Retinal pigment epithelial cell (primary cell): ENCODE data around the gene ZIC2.

Source experiments
- DNase-seq: peaks from one replicate; pipeline ENCODE4 v3.0.0-alpha.2; 2010; ENCODE audit warnings: low read depth
- H3K4me3 ChIP-seq: 2 replicates; pipeline ENCODE4 v1.5.1; 2011; ENCODE audit warnings: mild to moderate bottlenecking, low read length, control low read depth, moderate library complexity
- TF ChIP-seq, protein P1 (sequence below): conservative IDR thresholded peaks from 2 replicates; pipeline ENCODE4 v1.5.1; 2011; ENCODE audit warnings: low read depth, low read length, control low read depth, inconsistent platforms

ZIC2 gene

DNA sequence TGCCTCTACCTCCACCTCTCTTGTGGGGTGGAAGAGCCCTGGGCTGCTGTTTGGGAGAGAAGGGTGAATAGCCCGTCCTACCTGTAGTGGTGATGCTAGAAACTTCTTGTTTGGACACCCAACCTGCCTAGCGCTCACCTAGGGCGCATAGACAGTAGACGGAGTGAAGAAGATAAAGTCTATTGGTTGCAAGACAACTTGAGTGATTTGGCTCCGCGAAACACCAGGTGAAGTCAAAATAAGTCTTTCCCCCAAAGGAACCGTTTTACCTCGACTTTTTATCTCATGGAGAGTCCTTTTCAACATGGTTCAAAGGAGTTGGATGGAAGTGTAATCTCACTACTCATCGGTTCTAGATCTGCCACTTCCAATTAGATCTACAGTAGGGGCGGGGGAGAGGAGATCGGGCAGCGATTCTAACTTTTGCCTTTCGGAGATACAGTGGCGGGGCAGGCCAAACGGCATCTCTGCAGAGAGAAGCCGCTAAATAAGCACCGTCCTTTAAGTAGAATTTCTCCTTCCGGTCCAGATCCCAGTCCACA is 9.3 kb upstream of the ZIC2 start:
- DNase-seq: no peak
- TF ChIP-seq, protein P1, sequence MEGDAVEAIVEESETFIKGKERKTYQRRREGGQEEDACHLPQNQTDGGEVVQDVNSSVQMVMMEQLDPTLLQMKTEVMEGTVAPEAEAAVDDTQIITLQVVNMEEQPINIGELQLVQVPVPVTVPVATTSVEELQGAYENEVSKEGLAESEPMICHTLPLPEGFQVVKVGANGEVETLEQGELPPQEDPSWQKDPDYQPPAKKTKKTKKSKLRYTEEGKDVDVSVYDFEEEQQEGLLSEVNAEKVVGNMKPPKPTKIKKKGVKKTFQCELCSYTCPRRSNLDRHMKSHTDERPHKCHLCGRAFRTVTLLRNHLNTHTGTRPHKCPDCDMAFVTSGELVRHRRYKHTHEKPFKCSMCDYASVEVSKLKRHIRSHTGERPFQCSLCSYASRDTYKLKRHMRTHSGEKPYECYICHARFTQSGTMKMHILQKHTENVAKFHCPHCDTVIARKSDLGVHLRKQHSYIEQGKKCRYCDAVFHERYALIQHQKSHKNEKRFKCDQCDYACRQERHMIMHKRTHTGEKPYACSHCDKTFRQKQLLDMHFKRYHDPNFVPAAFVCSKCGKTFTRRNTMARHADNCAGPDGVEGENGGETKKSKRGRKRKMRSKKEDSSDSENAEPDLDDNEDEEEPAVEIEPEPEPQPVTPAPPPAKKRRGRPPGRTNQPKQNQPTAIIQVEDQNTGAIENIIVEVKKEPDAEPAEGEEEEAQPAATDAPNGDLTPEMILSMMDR: no peak
- no peak overlapping the region for H3K4me3 ChIP-seq

DNA sequence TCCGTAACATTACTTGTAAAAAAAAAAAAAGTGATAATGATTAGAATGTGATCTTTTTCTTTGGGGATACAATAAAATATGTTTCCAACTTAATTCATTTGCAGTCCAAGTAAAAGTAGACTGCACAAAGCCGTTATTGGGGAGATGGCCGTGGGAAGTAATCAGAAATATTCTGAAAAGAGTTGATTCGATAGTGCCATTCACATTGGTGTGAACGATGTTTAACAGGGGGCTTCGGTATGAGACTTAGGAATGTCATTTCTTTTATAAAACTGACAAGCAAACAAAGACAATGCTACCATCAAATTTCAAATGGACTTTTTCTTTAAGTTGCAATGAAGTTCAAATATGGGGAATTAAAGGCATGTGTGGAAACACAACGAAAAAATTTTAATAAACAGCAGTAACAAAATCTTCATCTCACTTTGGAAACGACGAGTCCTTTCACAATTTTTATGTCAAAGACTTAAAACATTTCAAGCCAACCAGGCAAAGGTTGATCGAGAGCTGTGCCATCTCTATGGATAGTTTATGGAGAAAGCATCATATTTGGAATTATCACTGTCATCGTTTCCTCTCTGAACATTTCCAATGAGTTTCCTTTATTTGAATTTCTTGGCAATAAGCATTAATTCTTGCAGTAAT is 8.3 kb upstream of the ZIC2 start:
- TF ChIP-seq, protein P1: no peak
- no peak for DNase-seq

DNA sequence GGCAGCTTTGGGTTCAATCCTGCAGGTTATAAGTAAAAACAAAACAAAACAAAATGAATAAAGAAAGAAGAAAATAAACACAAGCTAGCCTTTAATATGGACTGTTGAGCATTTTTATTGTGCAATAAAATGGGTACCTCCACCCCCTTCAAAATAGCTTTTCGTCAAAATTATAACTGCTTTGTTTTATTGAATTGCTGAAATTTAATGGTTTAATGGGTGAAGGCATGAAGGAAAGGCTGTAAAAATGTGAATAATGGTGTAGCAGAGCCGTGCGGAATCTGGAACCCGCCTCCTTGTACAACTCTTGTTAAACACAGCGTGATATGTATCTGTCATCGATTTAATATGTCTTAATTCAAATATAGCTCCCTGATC is 7.8 kb upstream of the ZIC2 start:
- DNase-seq: no peak
- no peak overlapping the region for H3K4me3 ChIP-seq
- TF ChIP-seq, protein P1: no peak

More for the DNA sequence above, 8.3 kb upstream of the ZIC2 start:
- no peak overlapping the region for H3K4me3 ChIP-seq

DNA sequence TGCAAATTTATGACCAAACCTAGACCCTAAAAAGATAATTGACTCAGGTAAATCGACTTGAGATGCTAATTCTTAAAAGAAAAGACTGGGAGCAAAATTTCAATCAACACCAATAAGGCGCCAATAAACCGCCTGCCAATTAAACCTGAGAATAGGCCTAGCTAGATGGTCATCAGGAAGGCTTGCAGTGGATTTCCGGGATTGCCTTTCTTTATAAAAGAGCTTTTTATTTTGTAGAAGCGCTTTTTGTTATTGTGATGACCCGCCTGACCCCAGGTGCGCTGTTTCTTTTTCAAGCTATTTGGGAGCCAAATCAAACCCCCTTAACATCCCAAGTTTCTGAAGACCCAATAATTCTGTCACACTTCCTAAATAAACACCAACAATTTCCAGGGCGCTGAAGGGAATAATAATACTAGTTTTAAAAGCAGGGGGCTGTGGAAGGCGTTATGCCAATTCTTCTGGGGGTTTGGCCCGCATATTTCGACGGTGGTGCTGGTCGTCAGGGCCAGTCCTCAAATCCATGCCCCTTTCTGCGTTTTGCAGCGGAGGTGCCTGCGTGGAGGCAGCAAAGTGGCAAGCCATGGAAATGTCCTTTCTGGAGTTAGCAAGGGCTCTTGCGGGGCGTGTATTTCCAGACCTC is 7.2 kb upstream of the ZIC2 start:
- H3K4me3 ChIP-seq: no peak overlapping the region
- DNase-seq: no peak
- TF ChIP-seq, protein P1: no peak

DNA sequence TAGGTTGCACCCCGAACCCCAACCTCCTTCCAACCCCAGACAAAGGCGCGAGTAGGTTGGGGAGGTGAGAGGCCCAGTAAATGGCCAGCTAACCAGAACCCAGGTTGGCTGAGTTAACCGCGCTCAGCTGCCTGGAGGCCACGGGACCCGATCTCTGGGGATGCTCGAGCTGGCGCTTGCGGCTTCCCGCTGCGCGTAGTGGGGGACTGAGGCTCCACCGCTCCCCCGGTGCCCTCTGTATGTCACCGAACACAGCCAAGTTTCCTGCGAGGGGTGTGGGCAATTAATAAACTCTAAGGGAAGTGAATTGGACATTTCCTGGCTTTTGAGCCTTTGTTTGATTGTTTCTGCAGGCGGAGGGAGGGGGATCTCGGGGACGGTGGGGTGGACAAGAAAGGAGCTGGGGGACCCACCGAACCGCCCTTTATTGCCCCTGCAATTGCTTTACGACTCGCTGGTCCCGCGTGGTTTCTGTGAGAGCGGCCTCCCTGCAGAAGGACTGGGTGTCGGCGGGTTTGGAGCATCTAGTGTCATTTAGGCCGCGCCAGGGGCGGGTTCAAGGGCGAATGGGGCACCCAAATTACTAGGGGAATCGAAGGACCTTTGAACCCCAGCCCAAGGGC is 6.5 kb upstream of the ZIC2 start:
- DNase-seq: no peak
- TF ChIP-seq, protein P1: no peak
- H3K4me3 ChIP-seq: no peak overlapping the region

DNA sequence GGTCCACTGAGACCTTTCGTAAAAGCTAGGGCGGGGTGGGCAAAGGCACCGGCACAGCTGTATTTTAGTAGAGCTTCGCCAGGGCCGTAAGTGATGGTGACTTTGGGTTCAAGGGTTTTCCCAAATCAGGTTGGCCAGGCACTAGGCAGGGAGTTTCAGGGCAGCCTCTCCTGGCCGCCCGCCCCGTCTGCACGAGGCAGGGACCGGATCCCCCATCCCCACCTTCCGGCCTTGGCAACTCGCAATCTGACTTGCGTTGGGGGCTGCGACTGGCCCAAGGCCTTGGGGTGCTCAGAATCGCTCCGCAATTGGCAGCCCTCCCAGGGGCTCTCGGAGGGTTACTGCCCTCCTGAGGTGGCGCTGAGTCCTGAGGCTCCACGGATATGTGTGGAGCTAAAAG is 6.0 kb upstream of the ZIC2 start:
- TF ChIP-seq, protein P1: no peak
- H3K4me3 ChIP-seq: no peak overlapping the region
- no peak for DNase-seq
